ENCODE results near the gene LATS2.
"Not testable (repeated sequence)": the region's sequence is repeated elsewhere in the genome, so short reads cannot be mapped to it uniquely, and the experiment has no call there.

LATS2 gene

GRCh38 chr13:20991741-20992520, 69.5 kb downstream of the LATS2 start:
- DNase-seq (ENCODE audit: low spot score), result no peak

GRCh38 chr13:20990910-20991525, 70.4 kb downstream of the LATS2 start:
- DNase-seq (ENCODE audit: low spot score), result no peak

GRCh38 chr13:20989656-20990321, 71.6 kb downstream of the LATS2 start:
- no peak for DNase-seq (ENCODE audit: low spot score)

GRCh38 chr13:20988909-20989655, 72.3 kb downstream of the LATS2 start:
- DNase-seq (ENCODE audit: low spot score), result no peak

GRCh38 chr13:20988033-20988908, 73.1 kb downstream of the LATS2 start:
- no peak for DNase-seq (ENCODE audit: low spot score)

GRCh38 chr13:20987599-20987998, 73.8 kb downstream of the LATS2 start:
- no peak for DNase-seq (ENCODE audit: low spot score)

GRCh38 chr13:20984879-20985278, 76.5 kb downstream of the LATS2 start:
- DNase-seq (ENCODE audit: low spot score), result no peak

GRCh38 chr13:20983386-20983785, 78.0 kb downstream of the LATS2 start:
- no peak for DNase-seq (ENCODE audit: low spot score)

GRCh38 chr13:20981370-20982095, 79.9 kb downstream of the LATS2 start:
- no peak for DNase-seq (ENCODE audit: low spot score)

- DNase-seq (ENCODE audit: low spot score), result no peak
Observed at GRCh38 chr13:20980899-20981298, 80.5 kb downstream of the LATS2 start.

- no peak for DNase-seq (ENCODE audit: low spot score)
Observed at GRCh38 chr13:20980430-20980829, 81.0 kb downstream of the LATS2 start.

GRCh38 chr13:20977394-20977793, 84.0 kb downstream of the LATS2 start:
- DNase-seq (ENCODE audit: low spot score), result no peak

GRCh38 chr13:20974981-20975585, 86.3 kb downstream of the LATS2 start:
- no peak for DNase-seq (ENCODE audit: low spot score)

GRCh38 chr13:20973886-20974425, 87.4 kb downstream of the LATS2 start:
- DNase-seq (ENCODE audit: low spot score), result no peak

GRCh38 chr13:20972731-20973130, 88.7 kb downstream of the LATS2 start:
- no peak for DNase-seq (ENCODE audit: low spot score)

GRCh38 chr13:20969182-20969581, 92.2 kb downstream of the LATS2 start:
- DNase-seq (ENCODE audit: low spot score), result no peak

GRCh38 chr13:20968745-20969144, 92.6 kb downstream of the LATS2 start:
- no peak for DNase-seq (ENCODE audit: low spot score)

GRCh38 chr13:20967340-20967739, 94.0 kb downstream of the LATS2 start:
- DNase-seq (ENCODE audit: low spot score), result no peak

GRCh38 chr13:20964904-20965303, 96.5 kb downstream of the LATS2 start:
- DNase-seq (ENCODE audit: low spot score), result no peak

- not testable (repeated sequence) for DNase-seq (ENCODE audit: low spot score)
Observed at GRCh38 chr13:20961663-20962062, 99.7 kb downstream of the LATS2 start.
